AG09309 (cell line): ENCODE data around the gene FANCB.

Source experiments
- DNase-seq: peaks from one replicate; pipeline ENCODE4 v3.0.0-alpha.2; 2010; ENCODE audit warnings: low read depth
- H3K4me3 ChIP-seq: 2 replicates; pipeline ENCODE4 v1.5.1; 2011; ENCODE audit warnings: mild to moderate bottlenecking, low read depth, low read length, moderate library complexity; ENCODE audit not compliant: control insufficient read depth
- TF ChIP-seq, protein P1 (sequence below): IDR thresholded peaks from 2 replicates; pipeline ENCODE4 v1.5.1; 2011; ENCODE audit warnings: mild to moderate bottlenecking, low read depth, low read length, inconsistent platforms; ENCODE audit not compliant: insufficient read depth, control insufficient read depth; ENCODE audit errors: missing control alignments

Gene FANCB

DNA sequence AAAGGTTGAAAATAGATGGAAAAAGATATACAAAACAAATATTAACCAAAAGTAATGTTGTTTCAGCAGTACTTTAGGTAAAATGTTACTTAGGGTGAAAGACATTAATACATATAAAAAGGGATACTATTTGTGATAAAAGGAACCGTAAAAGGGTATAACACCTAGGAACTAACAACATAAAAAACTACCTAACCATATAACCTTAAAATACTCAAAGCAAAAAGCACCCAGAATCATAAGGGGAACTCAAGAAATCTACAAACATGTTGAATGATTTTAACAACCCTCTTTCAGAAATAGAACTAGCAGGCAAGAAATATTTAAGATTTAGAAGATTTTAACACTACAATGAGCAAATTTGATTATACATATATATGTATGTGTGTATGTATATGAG is 11.8 kb upstream of the FANCB start:
- no peak overlapping the region for H3K4me3 ChIP-seq
- DNase-seq = no peak

DNA sequence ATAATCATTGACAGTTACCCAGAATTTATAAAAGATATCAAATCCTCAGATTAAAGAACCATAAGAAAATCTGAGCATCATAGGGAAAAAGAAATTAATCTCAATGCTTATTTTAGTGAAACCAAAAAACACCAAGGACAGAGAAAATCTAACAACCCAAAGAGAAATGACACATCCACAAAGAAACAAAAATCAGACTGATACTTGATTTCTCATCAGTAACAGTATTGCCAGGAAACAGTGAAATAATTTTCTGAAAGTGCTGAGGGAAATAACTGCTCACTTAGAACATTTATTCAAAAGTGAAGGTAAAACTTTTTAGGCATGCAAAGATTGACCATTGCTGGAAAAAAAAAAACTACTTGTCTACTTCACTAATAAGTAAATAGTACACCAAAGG is 11.0 kb upstream of the FANCB start:
- TF ChIP-seq, protein P1, sequence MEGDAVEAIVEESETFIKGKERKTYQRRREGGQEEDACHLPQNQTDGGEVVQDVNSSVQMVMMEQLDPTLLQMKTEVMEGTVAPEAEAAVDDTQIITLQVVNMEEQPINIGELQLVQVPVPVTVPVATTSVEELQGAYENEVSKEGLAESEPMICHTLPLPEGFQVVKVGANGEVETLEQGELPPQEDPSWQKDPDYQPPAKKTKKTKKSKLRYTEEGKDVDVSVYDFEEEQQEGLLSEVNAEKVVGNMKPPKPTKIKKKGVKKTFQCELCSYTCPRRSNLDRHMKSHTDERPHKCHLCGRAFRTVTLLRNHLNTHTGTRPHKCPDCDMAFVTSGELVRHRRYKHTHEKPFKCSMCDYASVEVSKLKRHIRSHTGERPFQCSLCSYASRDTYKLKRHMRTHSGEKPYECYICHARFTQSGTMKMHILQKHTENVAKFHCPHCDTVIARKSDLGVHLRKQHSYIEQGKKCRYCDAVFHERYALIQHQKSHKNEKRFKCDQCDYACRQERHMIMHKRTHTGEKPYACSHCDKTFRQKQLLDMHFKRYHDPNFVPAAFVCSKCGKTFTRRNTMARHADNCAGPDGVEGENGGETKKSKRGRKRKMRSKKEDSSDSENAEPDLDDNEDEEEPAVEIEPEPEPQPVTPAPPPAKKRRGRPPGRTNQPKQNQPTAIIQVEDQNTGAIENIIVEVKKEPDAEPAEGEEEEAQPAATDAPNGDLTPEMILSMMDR = no peak
- no peak for DNase-seq
- no peak overlapping the region for H3K4me3 ChIP-seq

More for the DNA sequence above, 11.8 kb upstream of the FANCB start:
- TF ChIP-seq, protein P1 = no peak

DNA sequence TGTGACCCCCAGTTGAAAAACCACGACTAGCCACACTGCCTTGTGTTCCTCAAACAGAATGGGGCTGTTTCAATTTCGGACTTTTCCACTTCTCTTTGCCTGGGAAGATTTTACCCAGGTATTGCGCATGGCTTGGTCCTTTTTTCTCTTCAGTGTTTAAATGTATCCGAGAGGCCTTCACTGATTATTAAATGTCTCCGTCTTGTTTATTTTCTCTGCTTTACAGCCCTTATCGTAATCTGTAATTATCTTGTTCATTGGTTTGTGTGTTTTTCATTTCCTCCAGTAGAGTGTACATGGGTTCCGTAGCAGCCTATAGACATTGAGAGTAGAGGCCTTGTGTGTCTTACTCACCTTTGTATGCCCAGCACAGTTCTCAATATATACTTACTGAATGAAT is 2.8 kb upstream of the FANCB start:
- TF ChIP-seq, protein P1 = no peak
- DNase-seq = no peak
- no peak overlapping the region for H3K4me3 ChIP-seq

DNA sequence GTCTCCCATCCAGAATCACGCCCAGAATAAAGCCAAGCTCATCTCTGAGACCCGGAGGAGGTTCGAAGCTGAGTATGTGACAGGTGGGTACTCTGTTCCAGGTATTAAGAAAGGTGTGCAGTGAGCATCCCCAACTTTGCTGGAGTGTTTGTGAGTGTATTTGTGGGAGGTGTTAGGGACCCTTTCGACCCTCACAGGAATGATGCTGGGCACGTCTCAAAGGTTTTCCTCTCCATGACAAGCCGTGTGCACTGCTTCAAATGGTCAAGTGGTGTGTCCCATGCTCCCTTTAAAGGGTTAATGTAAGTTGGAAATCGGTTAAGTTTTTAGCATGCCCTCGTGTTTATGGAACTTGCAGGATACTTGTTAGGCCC is 794 bp upstream of the FANCB start:
- TF ChIP-seq, protein P1 = no peak
- DNase-seq = no peak
- H3K4me3 ChIP-seq = peak overlapping the region; percentile 86

DNA sequence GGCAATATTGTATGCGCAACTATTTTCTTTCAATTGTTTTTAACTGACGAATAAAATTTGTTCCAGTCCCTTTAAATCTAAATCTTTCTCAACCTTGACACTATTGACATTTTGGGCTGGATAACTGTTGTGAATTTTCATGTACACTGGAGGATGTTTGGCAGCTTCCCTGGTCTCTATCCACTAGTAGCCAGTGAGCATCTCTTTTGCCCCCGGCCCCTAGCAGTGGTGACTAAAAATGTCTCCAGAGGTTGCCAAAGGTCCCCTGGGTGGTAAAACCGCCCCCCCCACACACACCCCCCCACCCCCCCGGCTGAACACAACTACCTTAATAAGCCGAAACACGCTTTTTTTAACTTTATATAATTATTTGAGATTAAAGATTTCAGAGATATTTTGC is 514 bp downstream of the FANCB start:
- H3K4me3 ChIP-seq = peak overlapping the region; percentile 53
- TF ChIP-seq, protein P1 = no peak
- no peak for DNase-seq

DNA sequence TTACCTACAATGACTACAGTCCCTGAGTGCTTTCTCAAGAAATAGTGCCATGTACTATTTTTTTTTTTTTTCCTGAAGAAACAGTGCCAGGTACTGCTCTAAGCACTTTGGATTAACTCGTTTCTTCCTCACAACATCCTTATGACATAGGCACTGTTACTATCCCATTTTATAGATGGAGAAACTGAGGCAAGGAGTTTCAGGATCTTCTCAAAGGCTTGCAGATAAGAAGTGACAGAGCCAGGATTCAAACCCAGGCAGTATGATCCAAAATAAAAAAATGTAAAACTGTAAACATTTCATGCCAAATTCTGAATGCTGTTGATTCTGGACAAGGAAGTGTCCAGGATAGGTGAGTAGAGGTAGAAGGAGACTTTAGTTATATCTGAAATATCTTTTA is 1.1 kb downstream of the FANCB start:
- no peak for DNase-seq
- TF ChIP-seq, protein P1 = no peak
- H3K4me3 ChIP-seq = no peak overlapping the region

DNA sequence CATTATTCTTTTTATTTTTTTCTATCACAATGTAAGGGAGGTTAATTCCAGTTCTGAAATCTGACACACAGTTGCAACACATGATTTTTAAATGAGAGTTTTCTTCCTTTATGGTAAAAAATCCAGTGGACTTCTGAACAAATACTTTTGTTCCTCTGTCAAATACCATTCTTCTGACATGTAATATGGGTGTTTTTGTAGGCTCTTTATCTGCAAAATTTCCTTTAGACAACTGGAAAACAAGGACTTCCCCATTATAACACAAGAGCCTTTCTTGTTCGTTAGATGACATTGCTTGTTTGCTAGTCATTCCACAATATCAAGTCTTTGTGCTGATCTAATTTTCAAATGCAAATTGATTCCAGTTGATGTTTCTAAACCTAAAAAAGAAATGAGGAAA is 7.7 kb downstream of the FANCB start:
- TF ChIP-seq, protein P1 = no peak
- peak; percentile 10 for DNase-seq
- no peak overlapping the region for H3K4me3 ChIP-seq
